Parathyroid adenoma (tissue), 2 donors: ENCODE data around the gene PCMTD2.
"Not testable (repeated sequence)": the region's sequence is repeated elsewhere in the genome, so short reads cannot be mapped to it uniquely, and the experiment has no call there.

Experiments
- H2AFZ ChIP-seq: fragments of 300-600 bp; sonication (generic); one replicate; pipeline ENCODE4 v1.7.0; 2017; ENCODE audit warnings: antibody characterized with exemption, mild to moderate bottlenecking
- H3K27ac ChIP-seq: fragments of 300-600 bp; sonication (generic); one replicate; pipeline ENCODE4 v1.7.0; 2017
- H3K27me3 ChIP-seq: fragments of 300-600 bp; sonication (generic); one replicate; pipeline ENCODE4 v1.7.0; 2017; ENCODE audit warnings: low read length; ENCODE audit not compliant: control insufficient read depth, insufficient read depth
- H3K36me3 ChIP-seq: fragments of 300-600 bp; sonication (generic); one replicate; pipeline ENCODE4 v1.7.0; 2017; ENCODE audit warnings: low read length; ENCODE audit not compliant: control insufficient read depth, insufficient read depth
- H3K4me1 ChIP-seq: fragments of 300-600 bp; sonication (generic); one replicate; pipeline ENCODE4 v1.7.0; 2017; ENCODE audit warnings: control low read depth
- H3K4me2 ChIP-seq: fragments of 300-600 bp; sonication (generic); one replicate; pipeline ENCODE4 v1.7.0; 2017; ENCODE audit warnings: low read length
- H3K4me3 ChIP-seq: fragments of 300-600 bp; sonication (generic); one replicate; pipeline ENCODE4 v1.7.0; 2017; ENCODE audit warnings: low read depth, low read length
- H3K79me2 ChIP-seq: fragments of 300-600 bp; sonication (generic); one replicate; pipeline ENCODE4 v1.7.0; 2017; ENCODE audit warnings: control low read depth
- H3K9ac ChIP-seq: fragments of 300-600 bp; sonication (generic); one replicate; pipeline ENCODE4 v1.7.0; 2017; ENCODE audit warnings: mild to moderate bottlenecking
- H3K9me3 ChIP-seq: fragments of 300-600 bp; sonication (generic); one replicate; pipeline ENCODE4 v1.7.0; 2017; ENCODE audit warnings: low read length; ENCODE audit not compliant: control insufficient read depth
- TF ChIP-seq, protein P1 (sequence below): fragments of 300-600 bp; sonication (generic); IDR thresholded peaks from one replicate; pipeline ENCODE4 v1.7.0; 2017; ENCODE audit warnings: antibody characterized with exemption, mild to moderate bottlenecking
- donor health status: primary hyperparathyroidism.

The PCMTD2 gene

DNA sequence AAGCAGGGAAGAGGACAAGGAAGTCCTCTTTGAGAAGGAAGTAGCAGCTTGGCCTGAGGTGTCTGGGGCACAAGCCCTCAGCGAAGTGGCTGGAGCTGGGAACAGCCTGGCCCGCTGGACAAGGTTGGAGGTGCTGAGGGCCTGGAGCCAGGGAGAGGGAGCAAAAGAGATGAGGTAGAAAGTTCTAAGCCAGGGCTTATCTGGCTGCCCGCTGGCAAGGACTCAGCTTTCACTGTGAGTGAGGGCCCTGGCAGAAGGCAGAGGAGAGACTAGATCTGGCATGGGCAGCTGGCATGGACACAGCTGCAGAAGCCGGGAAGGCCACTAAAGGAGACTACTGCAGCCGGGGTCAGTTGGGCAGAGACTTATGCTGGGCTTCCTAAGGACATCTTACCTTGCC, 21.8 kb upstream of the PCMTD2 start:
- no peak overlapping the region for H3K9ac ChIP-seq
- TF ChIP-seq, protein P1, sequence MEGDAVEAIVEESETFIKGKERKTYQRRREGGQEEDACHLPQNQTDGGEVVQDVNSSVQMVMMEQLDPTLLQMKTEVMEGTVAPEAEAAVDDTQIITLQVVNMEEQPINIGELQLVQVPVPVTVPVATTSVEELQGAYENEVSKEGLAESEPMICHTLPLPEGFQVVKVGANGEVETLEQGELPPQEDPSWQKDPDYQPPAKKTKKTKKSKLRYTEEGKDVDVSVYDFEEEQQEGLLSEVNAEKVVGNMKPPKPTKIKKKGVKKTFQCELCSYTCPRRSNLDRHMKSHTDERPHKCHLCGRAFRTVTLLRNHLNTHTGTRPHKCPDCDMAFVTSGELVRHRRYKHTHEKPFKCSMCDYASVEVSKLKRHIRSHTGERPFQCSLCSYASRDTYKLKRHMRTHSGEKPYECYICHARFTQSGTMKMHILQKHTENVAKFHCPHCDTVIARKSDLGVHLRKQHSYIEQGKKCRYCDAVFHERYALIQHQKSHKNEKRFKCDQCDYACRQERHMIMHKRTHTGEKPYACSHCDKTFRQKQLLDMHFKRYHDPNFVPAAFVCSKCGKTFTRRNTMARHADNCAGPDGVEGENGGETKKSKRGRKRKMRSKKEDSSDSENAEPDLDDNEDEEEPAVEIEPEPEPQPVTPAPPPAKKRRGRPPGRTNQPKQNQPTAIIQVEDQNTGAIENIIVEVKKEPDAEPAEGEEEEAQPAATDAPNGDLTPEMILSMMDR, result no peak
- peak overlapping the region; percentile 59 for H2AFZ ChIP-seq
- H3K4me2 ChIP-seq, result no peak overlapping the region
- H3K9me3 ChIP-seq, result no peaks in the 10 kb centered on the region
- no peaks in the 10 kb centered on the region for H3K79me2 ChIP-seq
- H3K4me1 ChIP-seq, result peaks cover 12% of the 10 kb centered on the region
- no peak overlapping the region for H3K4me3 ChIP-seq
- no peaks in the 10 kb centered on the region for H3K27me3 ChIP-seq
- H3K27ac ChIP-seq, result peak overlapping the region; percentile 62
- H3K36me3 ChIP-seq, result no peaks in the 10 kb centered on the region

DNA sequence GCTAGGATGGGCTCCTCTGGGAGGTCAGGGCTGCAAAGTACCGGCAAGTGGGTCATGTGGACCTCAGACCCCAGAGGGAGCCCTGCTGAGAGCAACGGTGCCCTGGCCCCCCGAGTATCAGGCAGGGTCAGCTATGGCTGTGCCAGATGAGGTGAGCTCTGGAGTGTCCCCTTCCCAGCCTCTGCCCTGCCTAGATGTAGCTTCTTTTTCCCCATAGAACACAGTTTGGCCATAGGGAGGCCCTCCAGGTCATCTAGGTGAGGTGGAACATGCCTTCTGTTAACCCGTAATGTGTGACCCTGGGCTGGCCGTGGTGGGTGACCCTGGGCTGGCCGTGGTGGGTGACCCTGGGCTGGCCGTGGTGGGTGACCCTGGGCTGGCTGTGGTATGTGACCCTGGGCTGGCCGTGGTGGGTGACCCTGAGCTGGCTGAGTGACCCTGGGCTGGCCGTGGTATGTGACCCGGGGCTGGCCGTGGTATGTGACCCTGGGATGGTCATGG, 21.2 kb upstream of the PCMTD2 start:
- Histone ChIP-seq H3K27ac (peak overlapping the region; percentile 62), H3K4me3 (no peak overlapping the region), H3K27me3 (no peaks in the 10 kb centered on the region), H3K36me3 (no peaks in the 10 kb centered on the region), H3K4me1 (peaks cover 12% of the 10 kb centered on the region), H2AFZ (no peak overlapping the region), H3K9me3 (no peaks in the 10 kb centered on the region), H3K9ac (no peak overlapping the region), H3K79me2 (no peaks in the 10 kb centered on the region), H3K4me2 (no peak overlapping the region)
- TF ChIP-seq, protein P1, result no peak

DNA sequence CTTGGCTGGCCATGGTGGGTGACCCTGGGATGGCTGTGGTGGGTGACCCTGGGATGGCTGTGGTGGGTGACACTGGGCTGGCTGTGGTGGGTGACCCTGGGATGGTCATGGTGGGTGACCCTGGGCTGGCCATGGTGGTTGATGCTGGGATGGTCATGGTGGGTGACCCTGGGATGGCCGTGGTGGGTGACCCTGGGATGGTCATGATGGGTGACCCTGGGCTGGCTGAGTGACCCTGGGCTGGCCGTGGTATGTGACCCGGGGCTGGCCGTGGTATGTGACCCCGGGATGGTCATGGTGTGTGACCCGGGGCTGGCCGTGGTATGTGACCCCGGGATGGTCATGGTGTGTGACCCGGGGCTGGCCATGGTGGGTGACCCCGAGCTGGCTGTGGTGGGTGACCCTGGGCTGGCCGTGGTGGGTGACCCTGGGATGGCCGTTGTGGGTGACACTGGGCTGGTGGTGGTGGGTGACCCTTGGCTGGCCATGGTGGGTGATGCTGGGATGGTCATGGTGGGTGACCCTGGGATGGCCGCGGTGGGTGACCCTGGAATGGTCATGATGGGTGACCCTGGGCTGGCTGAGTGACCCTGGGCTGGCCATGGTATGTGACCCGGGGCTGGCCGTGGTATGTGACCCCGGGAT, 20.5 kb upstream of the PCMTD2 start:
- H3K4me3 ChIP-seq, H3K36me3 ChIP-seq, H3K27ac ChIP-seq, H3K9me3 ChIP-seq, H2AFZ ChIP-seq, H3K27me3 ChIP-seq, H3K9ac ChIP-seq, H3K4me2 ChIP-seq, H3K79me2 ChIP-seq: not testable (repeated sequence)
- peaks cover 12% of the 10 kb centered on the region for H3K4me1 ChIP-seq

DNA sequence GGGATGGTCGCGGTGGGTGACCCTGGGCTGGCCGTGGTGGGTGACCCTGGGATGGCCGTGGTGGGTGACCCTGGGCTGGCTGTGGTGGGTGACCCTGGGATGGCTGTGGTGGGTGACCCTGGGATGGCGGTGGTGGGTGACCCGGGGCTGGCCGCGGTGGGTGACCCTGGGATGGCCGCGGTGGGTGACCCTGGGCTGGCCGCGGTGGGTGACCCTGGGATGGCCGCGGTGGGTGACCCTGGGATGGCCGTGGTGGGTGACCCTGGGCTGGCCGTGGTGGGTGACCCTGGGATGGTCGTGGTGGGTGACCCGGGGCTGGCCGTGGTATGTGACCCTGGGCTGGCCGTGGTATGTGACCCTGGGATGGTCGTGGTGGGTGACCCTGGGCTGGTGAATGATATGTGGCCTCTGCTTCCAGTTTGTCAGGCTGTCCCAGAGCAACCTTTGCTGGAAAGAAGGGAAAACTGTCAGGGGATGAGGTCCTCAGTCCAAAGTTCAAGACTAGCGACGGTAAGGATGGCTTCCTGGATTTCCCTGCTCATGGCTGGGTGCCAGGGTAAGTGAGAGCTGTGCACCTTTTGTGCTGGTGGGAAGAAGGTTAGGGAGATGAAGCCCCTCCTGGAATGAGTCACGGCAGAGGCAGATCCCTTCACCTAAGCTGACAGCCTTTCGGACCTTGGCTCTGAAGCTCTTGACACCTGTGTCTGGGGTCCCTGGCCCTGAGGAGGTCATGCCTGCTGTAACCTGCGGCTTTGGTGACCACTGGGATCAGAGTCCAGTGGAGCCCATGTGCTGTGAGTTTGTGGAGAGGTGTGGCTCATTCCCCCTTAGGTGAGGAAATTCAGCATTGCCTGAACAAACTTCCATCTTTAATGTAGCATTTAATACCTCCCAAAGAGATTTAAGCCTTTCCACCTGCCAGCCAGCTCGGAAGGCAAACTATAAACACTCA, 19.1 kb upstream of the PCMTD2 start:
- Histone ChIP-seq H3K36me3 (no peaks in the 10 kb centered on the region), H3K9me3 (no peaks in the 10 kb centered on the region), H3K27me3 (no peaks in the 10 kb centered on the region), H3K27ac (no peak overlapping the region), H3K79me2 (no peaks in the 10 kb centered on the region), H2AFZ (no peak overlapping the region), H3K9ac (no peak overlapping the region), H3K4me2 (no peak overlapping the region), H3K4me3 (no peak overlapping the region), H3K4me1 (peaks cover 12% of the 10 kb centered on the region)
- TF ChIP-seq, protein P1, result no peak

DNA sequence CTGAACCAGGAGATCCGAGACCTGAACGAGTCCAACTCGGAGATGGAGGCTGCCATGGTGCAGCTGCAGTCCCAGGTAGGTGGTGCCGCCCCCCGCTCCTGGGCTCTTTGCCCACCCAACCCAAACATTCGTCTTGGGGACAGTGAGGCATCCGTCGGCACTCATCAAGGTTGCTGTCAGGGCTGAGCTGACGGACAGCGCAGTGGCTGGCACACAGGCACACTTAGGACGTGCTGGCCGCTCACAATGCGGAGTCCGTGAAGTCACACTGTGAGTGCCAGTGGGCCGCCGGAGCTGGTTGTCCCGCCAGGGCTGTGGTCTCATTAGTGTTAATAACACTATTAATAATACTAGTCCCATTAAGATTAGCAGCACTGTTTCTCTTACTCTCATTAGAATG, 18.2 kb upstream of the PCMTD2 start:
- H2AFZ ChIP-seq, result no peak overlapping the region
- no peaks in the 10 kb centered on the region for H3K36me3 ChIP-seq
- H3K4me1 ChIP-seq, result peaks cover 12% of the 10 kb centered on the region
- H3K4me3 ChIP-seq, result no peak overlapping the region
- H3K27me3 ChIP-seq, result no peaks in the 10 kb centered on the region
- no peak overlapping the region for H3K27ac ChIP-seq
- no peak overlapping the region for H3K9ac ChIP-seq
- no peak overlapping the region for H3K4me2 ChIP-seq
- no peaks in the 10 kb centered on the region for H3K9me3 ChIP-seq
- H3K79me2 ChIP-seq, result no peaks in the 10 kb centered on the region
- TF ChIP-seq, protein P1, result no peak
